MM.1S (cell line): Measurements from ENCODE around the gene SLC11A2.

Experiments
- DNase-seq: peaks from one replicate; pipeline ENCODE4 v3.0.0-alpha.2; 2015
- H2AFZ ChIP-seq: fragments of 300-600 bp; sonication (generic); 2 replicates; pipeline ENCODE4 v1.6.0; 2016; ENCODE audit warnings: antibody characterized with exemption, low read length
- H3F3A ChIP-seq: fragments of 300-600 bp; sonication (generic); 2 replicates; pipeline ENCODE4 v1.6.1; 2016; ENCODE audit warnings: mild to moderate bottlenecking, antibody characterized with exemption, low read length, moderate library complexity, mixed read lengths; ENCODE audit not compliant: insufficient read depth
- H3K27ac ChIP-seq: fragments of 300-600 bp; sonication (generic); 2 replicates; pipeline ENCODE4 v1.5.1; 2016; ENCODE audit warnings: mild to moderate bottlenecking, low read length
- H3K27me3 ChIP-seq: fragments of 300-600 bp; sonication (generic); replicated peaks from 2 replicates; pipeline ENCODE4 v1.6.0; 2016; ENCODE audit warnings: low read length; ENCODE audit not compliant: insufficient read depth
- H3K36me3 ChIP-seq: fragments of 300-600 bp; sonication (generic); replicated peaks from 2 replicates; pipeline ENCODE4 v1.6.1; 2016; ENCODE audit warnings: mild to moderate bottlenecking, low read length, mixed read lengths; ENCODE audit not compliant: insufficient read depth
- H3K4me1 ChIP-seq: fragments of 300-600 bp; sonication (generic); 2 replicates; pipeline ENCODE4 v1.6.1; 2016; ENCODE audit warnings: low read length, mixed read lengths
- H3K4me2 ChIP-seq: fragments of 300-600 bp; sonication (generic); 2 replicates; pipeline ENCODE4 v1.6.0; 2016; ENCODE audit warnings: low read depth, low read length
- H3K4me3 ChIP-seq: fragments of 300-600 bp; sonication (generic); 2 replicates; pipeline ENCODE4 v1.5.1; 2016; ENCODE audit warnings: low read length, mixed read lengths
- H3K79me2 ChIP-seq: fragments of 300-600 bp; sonication (generic); 2 replicates; pipeline ENCODE4 v1.6.1; 2016; ENCODE audit warnings: mixed run types, low read length, mixed read lengths
- H3K9ac ChIP-seq: fragments of 300-600 bp; sonication (generic); 2 replicates; pipeline ENCODE4 v1.6.1; 2016; ENCODE audit warnings: low read length, mixed read lengths
- H3K9me2 ChIP-seq: fragments of 300-600 bp; sonication (generic); replicated peaks from 2 replicates; pipeline ENCODE4 v1.6.1; 2016; ENCODE audit warnings: mild to moderate bottlenecking, low read length, mixed read lengths; ENCODE audit not compliant: insufficient read depth
- H3K9me3 ChIP-seq: fragments of 300-600 bp; sonication (generic); replicated peaks from 2 replicates; pipeline ENCODE4 v1.6.1; 2016; ENCODE audit warnings: mild to moderate bottlenecking, low read length, mixed read lengths; ENCODE audit not compliant: insufficient read depth
- H4K20me1 ChIP-seq: fragments of 300-600 bp; sonication (generic); 2 replicates; pipeline ENCODE4 v1.6.1; 2016; ENCODE audit warnings: mild to moderate bottlenecking, low read length, moderate library complexity, mixed read lengths; ENCODE audit not compliant: insufficient read depth
- EZH2 ChIP-seq: fragments of 300-600 bp; sonication (generic); optimal IDR thresholded peaks from 2 replicates; pipeline ENCODE3; 2017; ENCODE audit warnings: low read depth, mild to moderate bottlenecking, antibody characterized with exemption, low read length, mixed read lengths
- EZH2phosphoT487 ChIP-seq: fragments of 300-600 bp; sonication (generic); IDR thresholded peaks from 2 replicates; pipeline ENCODE4 v1.6.1; 2018; ENCODE audit warnings: antibody characterized with exemption, low read length
- TF ChIP-seq, protein P1 (sequence below): fragments of 300-600 bp; sonication (generic); IDR thresholded peaks from 2 replicates; pipeline ENCODE4 v1.5.1; 2016; ENCODE audit warnings: antibody characterized with exemption, low read length, mixed read lengths

SLC11A2 gene

GRCh38 chr12:51065530-51065929 lies 39.3 kb upstream of the SLC11A2 start:
- Histone ChIP-seq H3K4me2 (no peak overlapping the region), H3K9ac (no peak overlapping the region), H3K27ac (no peak overlapping the region), H3K4me1 (no peaks in the 10 kb centered on the region), H3K79me2 (no peaks in the 10 kb centered on the region), H3K27me3 (no peaks in the 10 kb centered on the region), H3K4me3 (no peak overlapping the region), H3K9me2 (no peaks in the 10 kb centered on the region), H3K36me3 (no peaks in the 10 kb centered on the region; the same call in 1 of the 2 replicates), H4K20me1 (no peaks in the 10 kb centered on the region), H3F3A (peaks cover 5% of the 10 kb centered on the region; the same call in 1 of the 2 replicates), H2AFZ (no peak overlapping the region), H3K9me3 (no peaks in the 10 kb centered on the region)
- TF ChIP-seq EZH2phosphoT487 (no peak), EZH2 (no peak)
- TF ChIP-seq, protein P1, sequence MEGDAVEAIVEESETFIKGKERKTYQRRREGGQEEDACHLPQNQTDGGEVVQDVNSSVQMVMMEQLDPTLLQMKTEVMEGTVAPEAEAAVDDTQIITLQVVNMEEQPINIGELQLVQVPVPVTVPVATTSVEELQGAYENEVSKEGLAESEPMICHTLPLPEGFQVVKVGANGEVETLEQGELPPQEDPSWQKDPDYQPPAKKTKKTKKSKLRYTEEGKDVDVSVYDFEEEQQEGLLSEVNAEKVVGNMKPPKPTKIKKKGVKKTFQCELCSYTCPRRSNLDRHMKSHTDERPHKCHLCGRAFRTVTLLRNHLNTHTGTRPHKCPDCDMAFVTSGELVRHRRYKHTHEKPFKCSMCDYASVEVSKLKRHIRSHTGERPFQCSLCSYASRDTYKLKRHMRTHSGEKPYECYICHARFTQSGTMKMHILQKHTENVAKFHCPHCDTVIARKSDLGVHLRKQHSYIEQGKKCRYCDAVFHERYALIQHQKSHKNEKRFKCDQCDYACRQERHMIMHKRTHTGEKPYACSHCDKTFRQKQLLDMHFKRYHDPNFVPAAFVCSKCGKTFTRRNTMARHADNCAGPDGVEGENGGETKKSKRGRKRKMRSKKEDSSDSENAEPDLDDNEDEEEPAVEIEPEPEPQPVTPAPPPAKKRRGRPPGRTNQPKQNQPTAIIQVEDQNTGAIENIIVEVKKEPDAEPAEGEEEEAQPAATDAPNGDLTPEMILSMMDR: no peak
- no peak for DNase-seq

DNA sequence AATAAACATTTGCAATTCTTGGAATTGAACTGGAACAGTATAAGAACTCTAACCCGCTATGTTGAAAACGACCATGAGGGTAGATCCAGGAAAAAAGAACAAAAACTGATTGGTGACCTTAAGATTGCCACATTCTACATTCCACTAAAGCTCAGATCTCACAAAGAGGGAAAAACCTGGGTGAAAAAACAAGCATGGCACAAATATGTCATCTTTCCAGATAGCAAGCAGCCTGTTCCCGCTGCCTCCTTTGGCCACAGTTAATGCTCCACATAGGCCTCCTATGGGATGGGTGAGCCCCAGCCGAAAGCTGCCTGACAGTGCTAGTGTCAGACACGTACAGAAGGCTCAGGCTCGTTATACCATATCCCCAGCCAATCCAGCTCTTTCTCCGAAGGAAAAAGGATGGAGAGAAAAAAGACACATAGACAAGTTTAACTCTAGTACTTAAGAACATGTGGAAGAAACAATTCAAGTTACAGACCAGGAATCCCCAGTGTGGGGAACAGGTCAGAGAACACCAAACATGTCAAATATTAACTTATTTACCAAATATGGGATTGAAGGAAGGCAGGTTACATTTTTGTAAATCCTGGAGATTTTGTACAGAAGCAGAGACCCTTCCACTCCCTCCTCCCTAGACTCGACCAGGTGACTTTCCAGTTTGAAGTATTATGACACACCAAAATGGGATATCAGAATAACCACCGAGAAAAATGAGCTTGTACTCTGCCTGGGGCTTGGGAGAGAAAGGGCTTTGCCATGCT lies 36.6 kb upstream of the SLC11A2 start:
- Histone ChIP-seq H3K4me3 (no peak overlapping the region), H3K27me3 (no peaks in the 10 kb centered on the region), H3K4me2 (no peak overlapping the region), H3K79me2 (no peaks in the 10 kb centered on the region), H3K27ac (no peak overlapping the region), H4K20me1 (no peaks in the 10 kb centered on the region), H3K9me2 (no peaks in the 10 kb centered on the region), H2AFZ (no peak overlapping the region), H3K4me1 (no peaks in the 10 kb centered on the region), H3K36me3 (no peaks in the 10 kb centered on the region; the same call in 1 of the 2 replicates), H3F3A (peaks cover 5% of the 10 kb centered on the region; the same call in 1 of the 2 replicates), H3K9ac (no peak overlapping the region), H3K9me3 (no peaks in the 10 kb centered on the region)
- TF ChIP-seq EZH2phosphoT487 (no peak), EZH2 (no peak)
- TF ChIP-seq, protein P1: no peak
- DNase-seq: no peak

GRCh38 chr12:51059086-51059485 lies 32.9 kb upstream of the SLC11A2 start:
- Histone ChIP-seq H3K9ac (no peak overlapping the region), H3F3A (no peaks in the 10 kb centered on the region), H2AFZ (no peak overlapping the region), H3K27me3 (no peaks in the 10 kb centered on the region), H3K4me2 (no peak overlapping the region), H3K9me3 (no peaks in the 10 kb centered on the region), H3K4me3 (no peak overlapping the region), H3K36me3 (peaks cover 2% of the 10 kb centered on the region), H3K27ac (no peak overlapping the region), H3K79me2 (no peaks in the 10 kb centered on the region), H3K9me2 (no peaks in the 10 kb centered on the region), H4K20me1 (no peaks in the 10 kb centered on the region), H3K4me1 (no peaks in the 10 kb centered on the region)
- TF ChIP-seq EZH2phosphoT487 (no peak), EZH2 (no peak)
- TF ChIP-seq, protein P1: no peak
- no peak for DNase-seq
